ENCODE measurements around the gene RIMBP2. TPM values are rescaled to one million over a fixed set of nuclear protein-coding genes. Genes with fewer than 3 reads are reported as not detected.

RIMBP2 gene
- total and polyA plus RNA-seq, 4 donors: 0.05 to 2.9 (median 0.95) TPM

- TF ChIP-seq CTCF (IDR thresholded peaks at IDR 0.05; ENCODE audit: control extremely low read depth, extremely low read depth): no peak
- DNase-seq: no peak
- Histone ChIP-seq H3K4me3 (no peak overlapping the region), H3K9ac (ENCODE audit: insufficient read depth in 1 of 2, low read length in 2 of 2) (no peak overlapping the region), H3K27me3 (ENCODE audit: control insufficient read depth in 3 of 3, insufficient read depth in 3 of 3, low read length in 2 of 3) (no peaks in the 10 kb centered on the region), H3K36me3 (ENCODE audit: control insufficient read depth in 4 of 4, insufficient read depth in 4 of 4, low read length in 4 of 4) (no peaks in the 10 kb centered on the region), H3K9me3 (ENCODE audit: control insufficient read depth in 4 of 4, insufficient read depth in 3 of 4, low read length in 3 of 4) (peaks cover 0 to 3% (median 0%) of the 10 kb centered on the region in 4 donors), H3K4me1 (ENCODE audit: control insufficient read depth in 5 of 5, insufficient read depth in 5 of 5, low read length in 5 of 5) (no peaks in the 10 kb centered on the region), H3K27ac (ENCODE audit: low read depth in 1 of 2, low read length in 1 of 2) (no peak overlapping the region)
- 73 to 76% methylated on average over 11 of the region's 11 CpGs for WGBS, 2 donors
- ATAC-seq (ENCODE audit: insufficient read depth, low FRiP score): no peak
Observed at GRCh38 chr12:130572553-130572952, 143.5 kb downstream of the RIMBP2 start.

GRCh38 chr12:130571734-130572133 is 144.4 kb downstream of the RIMBP2 start:
- no peak overlapping the region for H3K27ac ChIP-seq (ENCODE audit: low read depth in 1 of 2, low read length in 1 of 2)
- DNase-seq (no peak), ATAC-seq (ENCODE audit: insufficient read depth, low FRiP score) (no peak)
- 85 to 89% methylated on average over 8 of the region's 8 CpGs for whole genome bisulfite sequencing, 2 donors
- H3K9ac ChIP-seq (ENCODE audit: insufficient read depth in 1 of 2, low read length in 2 of 2): no peak overlapping the region
- H3K27me3 ChIP-seq (ENCODE audit: control insufficient read depth in 3 of 3, insufficient read depth in 3 of 3, low read length in 2 of 3): no peaks in the 10 kb centered on the region
- H3K4me3 ChIP-seq: no peak overlapping the region
- no peaks in the 10 kb centered on the region for H3K4me1 ChIP-seq (ENCODE audit: control insufficient read depth in 5 of 5, insufficient read depth in 5 of 5, low read length in 5 of 5)
- no peaks in the 10 kb centered on the region for H3K36me3 ChIP-seq (ENCODE audit: control insufficient read depth in 4 of 4, insufficient read depth in 4 of 4, low read length in 4 of 4)
- no peak for TF ChIP-seq CTCF (IDR thresholded peaks at IDR 0.05; ENCODE audit: control extremely low read depth, extremely low read depth)
- H3K9me3 ChIP-seq (ENCODE audit: control insufficient read depth in 4 of 4, insufficient read depth in 3 of 4, low read length in 3 of 4): peaks cover 0 to 4% (median 0%) of the 10 kb centered on the region in 4 donors

GRCh38 chr12:130571089-130571488 is 145.0 kb downstream of the RIMBP2 start:
- no peaks in the 10 kb centered on the region for H3K4me1 ChIP-seq (ENCODE audit: control insufficient read depth in 5 of 5, insufficient read depth in 5 of 5, low read length in 5 of 5)
- no peaks in the 10 kb centered on the region for H3K36me3 ChIP-seq (ENCODE audit: control insufficient read depth in 4 of 4, insufficient read depth in 4 of 4, low read length in 4 of 4)
- no peak for DNase-seq
- no peak overlapping the region for H3K4me3 ChIP-seq
- no peak overlapping the region for H3K9ac ChIP-seq (ENCODE audit: insufficient read depth in 1 of 2, low read length in 2 of 2)
- no peak for TF ChIP-seq CTCF (IDR thresholded peaks at IDR 0.05; ENCODE audit: control extremely low read depth, extremely low read depth)
- H3K27me3 ChIP-seq (ENCODE audit: control insufficient read depth in 3 of 3, insufficient read depth in 3 of 3, low read length in 2 of 3): no peaks in the 10 kb centered on the region
- 75 to 80% methylated on average over 6 of the region's 6 CpGs for WGBS, 2 donors
- no peak for ATAC-seq (ENCODE audit: insufficient read depth, low FRiP score)
- peaks cover 0 to 8% (median 0%) of the 10 kb centered on the region in 4 donors for H3K9me3 ChIP-seq (ENCODE audit: control insufficient read depth in 4 of 4, insufficient read depth in 3 of 4, low read length in 3 of 4)
- H3K27ac ChIP-seq (ENCODE audit: low read depth in 1 of 2, low read length in 1 of 2): no peak overlapping the region

GRCh38 chr12:130569521-130569920 is 146.6 kb downstream of the RIMBP2 start:
- Histone ChIP-seq H3K36me3 (ENCODE audit: control insufficient read depth in 4 of 4, insufficient read depth in 4 of 4, low read length in 4 of 4) (no peaks in the 10 kb centered on the region), H3K4me3 (no peak overlapping the region), H3K4me1 (ENCODE audit: control insufficient read depth in 5 of 5, insufficient read depth in 5 of 5, low read length in 5 of 5) (no peaks in the 10 kb centered on the region), H3K27ac (ENCODE audit: low read depth in 1 of 2, low read length in 1 of 2) (no peak overlapping the region), H3K27me3 (ENCODE audit: control insufficient read depth in 3 of 3, insufficient read depth in 3 of 3, low read length in 2 of 3) (no peaks in the 10 kb centered on the region), H3K9me3 (ENCODE audit: control insufficient read depth in 4 of 4, insufficient read depth in 3 of 4, low read length in 3 of 4) (peaks cover 0 to 5% (median 1%) of the 10 kb centered on the region in 4 donors), H3K9ac (ENCODE audit: insufficient read depth in 1 of 2, low read length in 2 of 2) (no peak overlapping the region)
- TF ChIP-seq CTCF (IDR thresholded peaks at IDR 0.05; ENCODE audit: control extremely low read depth, extremely low read depth): no peak
- WGBS, 2 donors: 48 to 71% methylated on average over 9 of the region's 9 CpGs
- DNase-seq (no peak), ATAC-seq (ENCODE audit: insufficient read depth, low FRiP score) (no peak)

Measured in lung (tissue), 12 donors.